HG03439 (cell line): Measurements from ENCODE around the gene SDCCAG8.

Experiments
- ATAC-seq: cut with Tn5 transposase; IDR thresholded peaks from one replicate; pipeline ENCODE4 v1.9.1; 2021; ENCODE audit warnings: mild to moderate bottlenecking, moderate library complexity; ENCODE audit not compliant: unreplicated experiment

SDCCAG8 gene

GRCh38 chr1:243415663-243416408, 160.0 kb downstream of the SDCCAG8 start:
- no peak for ATAC-seq

GRCh38 chr1:243416495-243416894, 160.7 kb downstream of the SDCCAG8 start:
- no peak for ATAC-seq

DNA sequence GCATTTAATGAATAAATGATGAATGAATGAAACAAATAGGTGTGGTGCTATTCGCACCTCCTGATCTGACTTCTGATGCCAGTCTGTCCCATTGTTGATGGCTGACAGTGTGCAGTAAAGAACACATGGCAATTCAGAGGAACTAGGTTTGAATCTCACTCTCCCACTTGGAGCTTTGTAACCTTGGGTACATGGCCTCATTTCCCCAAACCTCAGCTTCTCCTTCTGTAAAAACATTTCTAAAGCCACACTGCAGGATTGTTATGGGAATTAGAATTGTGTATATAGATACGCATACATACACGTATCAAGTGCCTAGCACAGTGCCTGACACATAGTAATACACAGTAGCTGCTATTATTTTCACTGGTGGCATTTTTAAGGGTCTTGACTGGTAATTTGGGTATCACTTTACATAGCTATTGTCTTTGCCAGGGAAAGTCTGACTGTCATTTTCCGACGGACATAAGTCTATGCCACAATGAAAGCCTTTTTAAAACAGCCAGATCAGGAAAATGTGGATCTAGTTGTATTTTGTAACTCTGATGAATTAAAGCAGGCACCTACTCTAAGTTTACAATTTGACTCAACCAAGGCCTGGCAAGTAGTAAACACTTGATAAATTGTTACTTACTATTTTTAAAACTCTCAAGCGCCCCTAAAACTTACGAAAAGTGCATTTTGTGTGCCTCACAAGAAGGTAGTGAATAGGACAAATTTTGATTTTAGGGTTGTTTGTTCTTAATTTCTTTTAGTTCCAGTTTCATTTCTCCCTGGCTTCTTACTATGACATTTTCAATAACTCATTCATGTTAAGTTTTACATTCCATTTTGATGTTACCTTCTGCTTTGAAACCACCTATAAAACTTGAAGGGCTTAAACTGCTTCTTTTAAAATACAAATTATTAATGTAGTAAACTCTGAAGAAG, 164.4 kb downstream of the SDCCAG8 start:
- ATAC-seq: no peak

- ATAC-seq: no peak
Observed at GRCh38 chr1:243420946-243421685, 165.3 kb downstream of the SDCCAG8 start.

GRCh38 chr1:243421784-243422183, 165.9 kb downstream of the SDCCAG8 start:
- ATAC-seq: no peak

GRCh38 chr1:243422362-243422761, 166.5 kb downstream of the SDCCAG8 start:
- no peak for ATAC-seq

DNA sequence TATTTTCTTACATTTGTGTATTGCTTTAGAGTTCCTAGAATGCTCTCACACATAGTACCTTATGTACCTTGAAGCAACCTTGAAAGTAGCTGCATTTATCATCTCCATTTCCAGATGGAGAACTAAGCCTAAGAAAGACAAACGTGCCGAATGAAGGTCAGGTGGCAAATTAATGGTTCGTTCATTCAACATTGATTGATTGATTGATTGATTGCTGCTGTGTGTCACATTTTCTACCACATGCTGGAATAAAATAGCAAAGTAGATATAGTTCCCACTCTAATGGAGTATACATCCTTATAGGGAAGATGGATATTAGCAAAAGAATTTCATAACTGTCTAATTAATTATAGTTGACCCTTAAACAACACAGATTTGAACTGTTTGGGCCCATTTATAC, 172.2 kb downstream of the SDCCAG8 start:
- ATAC-seq: no peak

GRCh38 chr1:243428617-243429342, 172.9 kb downstream of the SDCCAG8 start:
- ATAC-seq: no peak

GRCh38 chr1:243431591-243431990, 175.8 kb downstream of the SDCCAG8 start:
- ATAC-seq: no peak

DNA sequence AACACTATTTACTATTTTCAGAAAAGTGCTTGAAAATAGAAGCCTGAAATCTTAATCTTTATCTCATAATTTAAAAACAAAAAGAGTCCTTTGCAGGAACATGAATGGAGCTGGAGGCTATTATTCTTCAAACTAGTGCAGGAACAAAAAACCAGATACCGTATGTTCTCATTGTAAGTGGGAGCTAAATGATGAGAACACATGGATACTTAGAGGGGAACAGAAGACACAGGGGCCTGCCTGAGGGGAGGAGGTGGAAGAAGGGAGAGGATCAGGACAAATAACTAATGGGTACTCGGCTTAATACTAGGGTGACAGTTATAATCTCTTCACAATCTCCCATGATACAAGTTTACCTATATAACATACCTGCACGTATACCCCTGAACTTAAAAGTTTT, 176.3 kb downstream of the SDCCAG8 start:
- no peak for ATAC-seq

DNA sequence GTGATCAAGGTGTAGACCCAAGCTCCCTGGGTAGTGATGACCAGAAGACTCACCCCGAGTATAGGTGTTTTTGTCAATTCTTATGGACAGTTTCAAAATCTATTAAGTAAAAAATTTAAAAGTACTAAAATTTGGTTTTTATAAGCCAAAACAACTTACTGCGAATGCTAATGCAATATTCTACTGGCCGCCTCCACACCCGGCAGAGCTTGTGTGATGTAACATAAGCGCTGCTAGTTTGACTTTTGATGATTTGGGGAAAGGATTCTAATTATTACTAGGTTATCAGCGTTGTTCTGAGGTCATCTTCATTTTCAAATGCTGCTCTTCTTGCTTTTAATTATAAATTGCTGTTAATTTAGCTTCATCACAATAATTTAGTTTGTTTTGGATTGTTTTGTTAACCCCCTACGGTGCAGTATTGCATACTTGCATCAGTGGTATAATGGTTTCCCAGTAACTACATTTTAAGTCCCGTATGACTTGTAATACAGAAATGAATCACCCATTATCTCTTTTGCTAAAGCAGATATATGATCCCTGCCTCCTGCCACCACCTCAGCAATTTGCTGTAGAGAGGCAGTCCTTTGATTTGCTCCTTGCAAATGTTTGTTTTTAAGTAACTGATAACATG, 178.0 kb downstream of the SDCCAG8 start:
- no peak for ATAC-seq

GRCh38 chr1:243434594-243434993, 178.8 kb downstream of the SDCCAG8 start:
- no peak for ATAC-seq

- ATAC-seq: no peak
Observed at GRCh38 chr1:243435836-243436235, 180.0 kb downstream of the SDCCAG8 start.

DNA sequence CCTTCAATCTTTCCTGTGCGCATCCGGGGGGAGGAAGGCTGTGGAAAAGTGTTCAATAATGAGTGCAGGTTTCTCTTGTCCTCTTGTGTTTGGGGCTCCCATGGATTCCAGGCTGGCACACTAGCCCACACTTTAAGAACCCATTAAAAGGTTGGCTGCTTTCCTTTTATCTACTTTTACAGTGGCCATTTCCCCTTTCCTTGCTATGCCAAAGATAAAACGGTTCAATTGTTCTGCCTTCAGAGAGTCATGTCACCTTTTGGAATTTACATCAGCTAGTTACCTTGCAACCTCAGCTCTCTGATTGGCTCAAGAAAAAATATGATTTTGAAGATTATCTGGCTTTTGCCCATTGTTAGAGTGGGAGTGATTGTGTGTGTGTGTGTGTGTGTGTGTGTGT, 182.3 kb downstream of the SDCCAG8 start:
- no peak for ATAC-seq

DNA sequence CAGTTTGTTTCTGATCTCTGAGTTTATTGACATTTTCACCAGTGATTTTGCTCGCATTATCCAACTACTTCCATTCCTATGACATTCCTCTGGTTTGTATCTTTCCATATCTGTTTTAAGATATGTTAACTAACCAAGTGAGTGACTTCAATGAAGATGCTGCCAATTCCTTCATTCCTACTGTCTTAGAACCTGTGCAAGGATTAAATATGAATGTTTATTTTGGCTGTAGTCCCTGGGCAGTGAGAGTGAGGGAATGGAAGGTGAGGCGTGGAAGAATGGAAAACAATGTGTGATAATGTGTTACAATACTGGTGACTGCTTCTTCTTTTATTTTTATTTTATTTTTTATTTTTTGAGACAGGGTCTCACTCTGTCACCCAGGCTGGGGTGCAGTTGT, 183.0 kb downstream of the SDCCAG8 start:
- no peak for ATAC-seq

DNA sequence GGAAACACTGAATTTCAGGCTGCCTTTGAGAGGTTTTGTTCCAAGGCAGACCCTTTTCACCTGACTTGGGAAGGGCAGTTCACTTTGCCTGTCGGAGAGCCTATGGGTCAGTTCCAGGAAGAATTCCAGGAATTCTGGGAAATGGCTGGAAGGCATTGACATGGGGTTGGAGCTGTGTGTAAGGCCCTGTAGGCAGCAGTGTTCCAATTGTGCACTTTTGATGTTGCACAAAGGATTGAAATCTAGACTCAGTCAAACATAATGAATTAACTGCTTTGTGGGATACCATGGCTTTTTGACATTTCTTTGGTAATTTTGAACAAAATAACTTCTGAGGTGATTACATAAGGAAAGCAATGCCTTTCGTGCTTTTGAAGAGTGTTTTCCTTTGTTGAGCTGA, 184.6 kb downstream of the SDCCAG8 start:
- no peak for ATAC-seq

DNA sequence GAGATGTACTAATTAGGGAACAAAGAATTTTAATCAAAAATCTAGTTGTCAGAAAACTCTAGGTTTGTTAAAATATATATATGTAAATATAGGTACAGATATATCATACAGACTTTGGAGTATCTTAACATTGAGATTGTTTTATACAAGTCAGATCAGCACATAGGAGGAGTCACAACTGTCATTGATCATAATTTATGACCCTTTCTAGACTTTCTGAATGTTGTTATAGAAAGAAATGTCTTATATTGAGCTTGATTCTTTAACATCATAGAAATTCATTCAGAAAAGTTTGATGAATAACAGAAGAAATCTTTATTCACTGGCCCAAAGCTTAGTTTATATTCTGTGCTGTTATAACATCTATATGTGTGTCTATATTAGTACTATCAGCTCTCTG, 185.8 kb downstream of the SDCCAG8 start:
- no peak for ATAC-seq

GRCh38 chr1:243443557-243443956, 187.7 kb downstream of the SDCCAG8 start:
- ATAC-seq: no peak

DNA sequence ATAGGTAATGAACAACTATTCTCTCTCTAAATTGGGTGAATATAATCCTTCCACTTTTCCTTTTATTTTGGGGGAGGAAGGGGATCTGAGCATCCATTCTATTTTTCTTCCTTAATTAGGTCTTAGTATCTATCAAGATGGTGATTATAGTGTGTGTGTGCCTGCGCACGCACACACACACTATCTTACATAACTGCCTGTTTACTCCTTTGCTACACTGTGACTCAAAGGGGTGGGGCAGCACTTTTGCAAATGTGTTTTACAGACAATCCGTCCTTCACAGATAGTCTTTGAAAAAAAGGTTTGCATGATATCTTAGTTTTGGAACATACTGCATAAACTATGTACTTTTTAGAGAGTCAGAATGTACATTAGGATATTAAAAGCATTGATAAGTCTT, 191.5 kb downstream of the SDCCAG8 start:
- no peak for ATAC-seq

DNA sequence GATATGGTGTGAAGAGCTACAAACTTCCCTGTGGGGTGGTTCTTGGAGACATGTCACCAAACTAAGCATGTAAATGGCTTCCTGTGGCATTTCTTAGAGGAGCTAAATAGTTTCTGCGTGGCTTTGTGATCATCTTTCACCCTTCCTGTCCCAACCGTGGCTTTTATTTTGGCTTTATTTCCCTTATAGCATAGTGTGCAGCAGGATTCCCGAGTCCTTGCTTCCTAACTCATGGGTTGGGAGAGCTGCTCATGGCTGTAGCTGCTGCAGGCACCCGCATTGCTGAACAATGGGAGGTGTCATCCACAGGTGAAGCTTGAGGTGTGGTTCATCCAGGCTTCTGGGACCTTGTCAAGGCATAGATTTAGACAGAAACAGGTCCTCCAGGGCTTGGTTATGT, 192.0 kb downstream of the SDCCAG8 start:
- no peak for ATAC-seq
